GM23338 (cell line): ENCODE measurements around the gene FLNA.
"Not testable (repeated sequence)": the region's sequence is repeated elsewhere in the genome, so short reads cannot be mapped to it uniquely, and the experiment has no call there.

Experiments used
- CREB1 ChIP-seq: fragments of 250-450 bp; sonication (Bioruptor Pico); IDR thresholded peaks from 2 replicates; pipeline ENCODE4 v1.5.0; 2020; ENCODE audit warnings: low read depth, mild to moderate bottlenecking, moderate library complexity
- EZH2 ChIP-seq: fragments of 200-600 bp; sonication (generic); IDR thresholded peaks from one replicate; pipeline ENCODE4 v1.8.0; 2017; ENCODE audit warnings: antibody characterized with exemption, mild to moderate bottlenecking, low read depth; ENCODE audit not compliant: unreplicated experiment
- EZH2phosphoT487 ChIP-seq: fragments of 200-600 bp; sonication (generic); IDR thresholded peaks from one replicate; pipeline ENCODE4 v1.8.1; 2018; ENCODE audit warnings: antibody characterized with exemption; ENCODE audit not compliant: unreplicated experiment
- POLR2AphosphoS5 ChIP-seq: IDR thresholded peaks from 2 replicates; pipeline ENCODE4 v1.6.1; 2016; ENCODE audit warnings: antibody characterized with exemption, low read depth
- ZNF114 ChIP-seq: fragments of 250-450 bp; sonication (Bioruptor Pico); IDR thresholded peaks from 2 replicates; pipeline ENCODE4 v1.5.0; 2020; ENCODE audit warnings: mild to moderate bottlenecking, moderate library complexity
- ZNF331 ChIP-seq: fragments of 250-450 bp; sonication (Bioruptor Pico); IDR thresholded peaks from 2 replicates; pipeline ENCODE4 v1.5.0; 2020; ENCODE audit warnings: low read depth, mild to moderate bottlenecking, moderate library complexity
- TF ChIP-seq, protein P1 (sequence below), 2 experiments: fragments of 200-600 bp in 1 of 2; sonication (generic) in 1 of 2; conservative IDR thresholded peaks; 2 replicates each; pipeline versions ENCODE4 v1.5.1 to v1.6.1; 2016 to 2017; ENCODE audit warnings: antibody characterized with exemption in 2 of 2, low read depth in 2 of 2, mild to moderate bottlenecking in 2 of 2, moderate library complexity in 1 of 2

DNA sequence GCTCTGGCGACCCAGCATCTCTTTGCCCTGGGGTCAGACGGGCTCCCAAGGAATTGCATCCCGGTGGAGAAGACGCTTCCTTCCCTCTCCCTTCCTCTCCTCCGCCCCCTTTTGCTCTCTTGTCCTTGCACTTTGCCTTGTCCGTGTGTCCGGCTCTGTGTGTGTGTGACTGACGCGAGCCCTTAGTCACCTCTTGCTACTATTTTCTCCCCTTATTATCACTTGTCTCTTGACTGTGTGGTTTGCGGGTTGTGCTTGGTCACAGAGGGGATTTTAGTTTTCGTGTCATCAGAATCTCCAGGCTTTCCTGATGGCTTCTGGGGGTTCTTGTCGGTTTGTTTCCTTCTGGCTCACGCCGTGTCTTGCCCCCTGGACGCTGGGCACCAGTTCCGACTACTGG, 31.4 kb downstream of the FLNA start:
- TF ChIP-seq, protein P1, sequence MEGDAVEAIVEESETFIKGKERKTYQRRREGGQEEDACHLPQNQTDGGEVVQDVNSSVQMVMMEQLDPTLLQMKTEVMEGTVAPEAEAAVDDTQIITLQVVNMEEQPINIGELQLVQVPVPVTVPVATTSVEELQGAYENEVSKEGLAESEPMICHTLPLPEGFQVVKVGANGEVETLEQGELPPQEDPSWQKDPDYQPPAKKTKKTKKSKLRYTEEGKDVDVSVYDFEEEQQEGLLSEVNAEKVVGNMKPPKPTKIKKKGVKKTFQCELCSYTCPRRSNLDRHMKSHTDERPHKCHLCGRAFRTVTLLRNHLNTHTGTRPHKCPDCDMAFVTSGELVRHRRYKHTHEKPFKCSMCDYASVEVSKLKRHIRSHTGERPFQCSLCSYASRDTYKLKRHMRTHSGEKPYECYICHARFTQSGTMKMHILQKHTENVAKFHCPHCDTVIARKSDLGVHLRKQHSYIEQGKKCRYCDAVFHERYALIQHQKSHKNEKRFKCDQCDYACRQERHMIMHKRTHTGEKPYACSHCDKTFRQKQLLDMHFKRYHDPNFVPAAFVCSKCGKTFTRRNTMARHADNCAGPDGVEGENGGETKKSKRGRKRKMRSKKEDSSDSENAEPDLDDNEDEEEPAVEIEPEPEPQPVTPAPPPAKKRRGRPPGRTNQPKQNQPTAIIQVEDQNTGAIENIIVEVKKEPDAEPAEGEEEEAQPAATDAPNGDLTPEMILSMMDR (conservative IDR thresholded peaks at IDR 0.05; ENCODE audit: low read depth in 2 of 2), result not testable (repeated sequence)
- not testable (repeated sequence) for TF ChIP-seq ZNF114; CREB1 (CRISPR knock-in tag); EZH2; ZNF331 (CRISPR knock-in tag); POLR2AphosphoS5; EZH2phosphoT487
